Prostate gland (tissue), 2 donors: ENCODE measurements around the gene LGALS12.

ENCODE experiments used
- POLR2AphosphoS5 ChIP-seq: sonication (generic); formaldehyde crosslinking; IDR thresholded peaks from one replicate; pipeline ENCODE4 v1.6.1; 2017; ENCODE audit warnings: antibody characterized with exemption
- TF ChIP-seq, protein P1 (sequence below), 4 experiments: fragments of 200-600 bp in 2 of 4; fragments of 450-650 bp in 2 of 4; sonication (generic) in 2 of 4; IDR thresholded peaks; 1 replicate in 3 of 4; 2 replicates in 1 of 4; pipeline ENCODE4 v1.5.1; 2016 to 2019; ENCODE audit warnings: antibody characterized with exemption in 4 of 4, mild to moderate bottlenecking in 2 of 4, moderate library complexity in 2 of 4

- TF ChIP-seq, protein P1, sequence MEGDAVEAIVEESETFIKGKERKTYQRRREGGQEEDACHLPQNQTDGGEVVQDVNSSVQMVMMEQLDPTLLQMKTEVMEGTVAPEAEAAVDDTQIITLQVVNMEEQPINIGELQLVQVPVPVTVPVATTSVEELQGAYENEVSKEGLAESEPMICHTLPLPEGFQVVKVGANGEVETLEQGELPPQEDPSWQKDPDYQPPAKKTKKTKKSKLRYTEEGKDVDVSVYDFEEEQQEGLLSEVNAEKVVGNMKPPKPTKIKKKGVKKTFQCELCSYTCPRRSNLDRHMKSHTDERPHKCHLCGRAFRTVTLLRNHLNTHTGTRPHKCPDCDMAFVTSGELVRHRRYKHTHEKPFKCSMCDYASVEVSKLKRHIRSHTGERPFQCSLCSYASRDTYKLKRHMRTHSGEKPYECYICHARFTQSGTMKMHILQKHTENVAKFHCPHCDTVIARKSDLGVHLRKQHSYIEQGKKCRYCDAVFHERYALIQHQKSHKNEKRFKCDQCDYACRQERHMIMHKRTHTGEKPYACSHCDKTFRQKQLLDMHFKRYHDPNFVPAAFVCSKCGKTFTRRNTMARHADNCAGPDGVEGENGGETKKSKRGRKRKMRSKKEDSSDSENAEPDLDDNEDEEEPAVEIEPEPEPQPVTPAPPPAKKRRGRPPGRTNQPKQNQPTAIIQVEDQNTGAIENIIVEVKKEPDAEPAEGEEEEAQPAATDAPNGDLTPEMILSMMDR (IDR thresholded peaks at IDR 0.05): no peak
- peak; percentile 87 for TF ChIP-seq POLR2AphosphoS5
Observed at GRCh38 chr11:63537293-63538101, 31.6 kb downstream of the LGALS12 start.
